AG04450 (cell line): ENCODE results near the gene BEST4. TPM values are rescaled to one million over a fixed set of nuclear protein-coding genes. Genes with fewer than 3 reads are reported as not detected.

Experiments
- CTCF ChIA-PET: fragments of 300-600, 350-600 bp; formaldehyde crosslinking; extraction: SDS; loops from one replicate; lab custom pipeline; 2022; ENCODE audit warnings: antibody characterized with exemption, inconsistent platforms; lab: Charles Lee
- POLR2A ChIA-PET: fragments of 350-600 bp; formaldehyde crosslinking; extraction: SDS; loops from one replicate; lab custom pipeline; 2021; ENCODE audit warnings: antibody characterized with exemption, inconsistent platforms; lab: Yijun Ruan, JAX
- DNase-seq: peaks from one replicate; pipeline ENCODE4 v3.0.0-alpha.2; 2011; ENCODE audit warnings: low read depth, low spot score
- H3K27ac ChIP-seq: one replicate; pipeline ENCODE4 v1.5.1; 2012; ENCODE audit warnings: low read depth, low read length, control low read depth
- H3K27me3 ChIP-seq: one replicate; pipeline ENCODE4 v1.6.0; 2012; ENCODE audit warnings: low read length; ENCODE audit not compliant: control insufficient read depth, insufficient read depth
- H3K4me3 ChIP-seq: 2 replicates; pipeline ENCODE4 v1.5.1; 2011; ENCODE audit warnings: mild to moderate bottlenecking, low read depth, low read length, control low read depth
- H3K9me3 ChIP-seq: 2 replicates; pipeline ENCODE4 v1.5.1; 2012; ENCODE audit warnings: low read length; ENCODE audit not compliant: control insufficient read depth, insufficient read depth
- polyA plus RNA-seq: library from polyadenylated mRNA; depleted of rRNA; stranded (reverse); fragments of >200 nt; gene quantifications from 2 replicates; pipeline ENCODE4 v1.2.3, GENCODE V29; 2011
- TF ChIP-seq, protein P1 (sequence below): IDR thresholded peaks from 2 replicates; pipeline ENCODE4 v1.5.1; 2011; ENCODE audit warnings: low read depth, low read length, control low read depth, inconsistent platforms

Gene BEST4
- polyA plus RNA-seq, 1 experiment, result 0.07 TPM

- no peak for DNase-seq
These were observed 18.2 kb upstream of the BEST4 start for GRCh38 chr1:44806025-44806703.

DNA sequence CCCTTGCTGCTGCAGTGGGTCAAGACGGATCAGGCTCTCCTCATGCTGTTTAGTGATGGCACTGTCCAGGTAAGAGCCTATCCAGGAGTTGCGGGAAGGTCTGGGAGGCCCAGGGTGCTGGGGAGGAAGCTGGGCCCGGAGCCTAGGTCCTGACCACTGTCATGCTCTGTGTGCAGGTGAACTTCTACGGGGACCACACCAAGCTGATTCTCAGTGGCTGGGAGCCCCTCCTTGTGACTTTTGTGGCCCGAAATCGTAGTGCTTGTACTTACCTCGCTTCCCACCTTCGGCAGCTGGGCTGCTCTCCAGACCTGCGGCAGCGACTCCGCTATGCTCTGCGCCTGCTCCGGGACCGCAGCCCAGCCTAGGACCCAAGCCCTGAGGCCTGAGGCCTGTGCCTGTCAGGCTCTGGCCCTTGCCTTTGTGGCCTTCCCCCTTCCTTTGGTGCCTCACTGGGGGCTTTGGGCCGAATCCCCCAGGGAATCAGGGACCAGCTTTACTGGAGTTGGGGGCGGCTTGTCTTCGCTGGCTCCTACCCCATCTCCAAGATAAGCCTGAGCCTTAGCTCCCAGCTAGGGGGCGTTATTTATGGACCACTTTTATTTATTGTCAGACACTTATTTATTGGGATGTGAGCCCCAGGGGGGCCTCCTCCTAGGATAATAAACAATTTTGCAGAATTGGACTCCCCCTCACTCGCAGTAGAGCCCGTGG, 17.5 kb upstream of the BEST4 start:
- ChIA-PET CTCF (no interaction called here), POLR2A (interaction anchor here (0.7 kb wide), 1 partner anchor 14 kb away, joined by 3 read pairs; no protein-coding TSS in a partner anchor)
- Histone ChIP-seq H3K4me3 (no peak overlapping the region), H3K27me3 (no peaks in the 10 kb centered on the region), H3K9me3 (no peaks in the 10 kb centered on the region; the same call in 1 of the 2 replicates), H3K27ac (peak overlapping the region; percentile 57)
- TF ChIP-seq, protein P1, sequence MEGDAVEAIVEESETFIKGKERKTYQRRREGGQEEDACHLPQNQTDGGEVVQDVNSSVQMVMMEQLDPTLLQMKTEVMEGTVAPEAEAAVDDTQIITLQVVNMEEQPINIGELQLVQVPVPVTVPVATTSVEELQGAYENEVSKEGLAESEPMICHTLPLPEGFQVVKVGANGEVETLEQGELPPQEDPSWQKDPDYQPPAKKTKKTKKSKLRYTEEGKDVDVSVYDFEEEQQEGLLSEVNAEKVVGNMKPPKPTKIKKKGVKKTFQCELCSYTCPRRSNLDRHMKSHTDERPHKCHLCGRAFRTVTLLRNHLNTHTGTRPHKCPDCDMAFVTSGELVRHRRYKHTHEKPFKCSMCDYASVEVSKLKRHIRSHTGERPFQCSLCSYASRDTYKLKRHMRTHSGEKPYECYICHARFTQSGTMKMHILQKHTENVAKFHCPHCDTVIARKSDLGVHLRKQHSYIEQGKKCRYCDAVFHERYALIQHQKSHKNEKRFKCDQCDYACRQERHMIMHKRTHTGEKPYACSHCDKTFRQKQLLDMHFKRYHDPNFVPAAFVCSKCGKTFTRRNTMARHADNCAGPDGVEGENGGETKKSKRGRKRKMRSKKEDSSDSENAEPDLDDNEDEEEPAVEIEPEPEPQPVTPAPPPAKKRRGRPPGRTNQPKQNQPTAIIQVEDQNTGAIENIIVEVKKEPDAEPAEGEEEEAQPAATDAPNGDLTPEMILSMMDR, result no peak
- no peak for DNase-seq

More at GRCh38 chr1:44806025-44806703, 18.2 kb upstream of the BEST4 start:
- ChIA-PET CTCF (interaction anchor here (1.3 kb wide), 1 partner anchor 13 kb away, joined by 4 read pairs; no protein-coding TSS in a partner anchor), POLR2A (interaction anchor here (0.7 to 4.1 kb wide), 2 partner anchors 13 kb away, joined by 3 to 103 read pairs; no protein-coding TSS in a partner anchor)
- TF ChIP-seq, protein P1, result no peak
- Histone ChIP-seq H3K27ac (peak overlapping the region; percentile 100), H3K9me3 (no peaks in the 10 kb centered on the region; the same call in 1 of the 2 replicates), H3K27me3 (no peaks in the 10 kb centered on the region), H3K4me3 (no peak overlapping the region)

DNA sequence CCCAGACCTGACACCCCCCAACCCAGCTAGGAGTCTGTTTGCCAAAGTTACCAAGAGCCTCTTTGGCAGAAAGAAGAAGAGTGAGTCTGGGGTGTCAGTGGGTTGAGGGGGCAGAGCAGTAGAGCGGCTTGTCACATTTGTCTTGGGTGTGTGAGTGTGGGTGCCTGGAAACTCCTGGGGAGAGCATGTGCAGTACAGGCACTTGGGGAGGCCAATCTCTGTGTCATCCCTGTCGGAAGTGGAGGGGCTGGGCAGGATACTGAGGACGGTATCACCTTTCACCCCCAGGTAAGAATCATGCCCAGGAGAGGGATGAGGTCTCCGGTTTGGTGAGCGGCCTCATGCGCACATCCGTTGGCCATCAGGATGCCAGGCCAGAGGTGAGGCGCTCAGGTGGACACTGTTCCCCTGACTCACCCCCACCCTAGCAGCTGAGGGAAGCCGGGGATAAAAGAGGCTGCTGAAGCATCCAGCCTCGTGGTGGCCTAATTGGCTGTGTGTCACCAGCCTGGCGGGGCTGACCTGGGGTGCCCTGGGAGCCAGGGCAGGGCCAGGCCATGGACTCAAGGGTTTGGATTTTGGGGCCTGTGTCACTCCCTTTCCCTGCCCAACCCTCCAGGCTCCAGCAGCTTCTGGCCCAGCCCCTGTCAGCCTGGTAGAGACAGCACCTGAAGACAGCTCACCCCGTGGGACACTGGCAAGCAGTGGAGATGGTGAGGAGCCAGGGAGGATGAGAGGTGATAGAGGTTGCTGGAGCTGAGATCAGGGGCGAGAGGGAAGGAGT, 15.5 kb upstream of the BEST4 start:
- Histone ChIP-seq H3K9me3 (no peaks in the 10 kb centered on the region; the same call in 1 of the 2 replicates), H3K27ac (peak overlapping the region; percentile 52), H3K27me3 (no peaks in the 10 kb centered on the region), H3K4me3 (no peak overlapping the region; the same call in 1 of the 2 replicates)
- CTCF ChIA-PET, result no interaction called here
- no peak for DNase-seq
- POLR2A ChIA-PET, result no interaction called here
- TF ChIP-seq, protein P1, result no peak

DNA sequence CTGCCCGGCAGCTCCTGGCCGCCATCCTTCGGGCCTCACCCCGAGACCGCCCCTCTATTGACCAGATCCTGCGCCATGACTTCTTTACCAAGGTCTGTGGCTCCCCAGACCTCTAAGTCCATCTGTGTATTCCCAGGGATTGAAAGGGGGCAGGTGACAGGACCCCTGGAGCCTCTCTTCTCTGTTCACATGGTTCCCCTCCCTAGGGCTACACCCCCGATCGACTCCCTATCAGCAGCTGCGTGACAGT, 15.0 kb upstream of the BEST4 start:
- Histone ChIP-seq H3K4me3 (peak overlapping the region; percentile 77), H3K27me3 (no peaks in the 10 kb centered on the region), H3K27ac (no peak overlapping the region), H3K9me3 (no peaks in the 10 kb centered on the region; the same call in 1 of the 2 replicates)
- CTCF ChIA-PET, result no interaction called here
- no peak for DNase-seq
- TF ChIP-seq, protein P1, result no peak
- POLR2A ChIA-PET, result no interaction called here
